Endodermal cell (in vitro differentiated cells): Measurements from ENCODE around the gene TESMIN. TPM values are rescaled to one million over a fixed set of nuclear protein-coding genes. Genes with fewer than 3 reads are reported as not detected.

Experiments used
- DNase-seq: peaks from one replicate; pipeline ENCODE4 v3.0.0-alpha.2; 2017
- H3K27ac ChIP-seq: 2 replicates; pipeline ENCODE4 v1.5.1; 2013; ENCODE audit warnings: mild to moderate bottlenecking, low read depth, low read length, moderate library complexity
- H3K27me3 ChIP-seq: 2 replicates; pipeline ENCODE4 v1.6.1; 2013; ENCODE audit warnings: mild to moderate bottlenecking, low read length, moderate library complexity; ENCODE audit not compliant: insufficient read depth, control insufficient read depth, poor library complexity, severe bottlenecking
- H3K36me3 ChIP-seq: 2 replicates; pipeline ENCODE4 v1.7.0; 2013; ENCODE audit warnings: mild to moderate bottlenecking, low read length, moderate library complexity; ENCODE audit not compliant: control insufficient read depth, insufficient read depth
- H3K4me1 ChIP-seq: one replicate; pipeline ENCODE4 v1.7.0; 2013; ENCODE audit warnings: low read length; ENCODE audit not compliant: control insufficient read depth, insufficient read depth
- H3K4me3 ChIP-seq: 2 replicates; pipeline ENCODE4 v1.5.1; 2013; ENCODE audit warnings: mild to moderate bottlenecking, low read length, moderate library complexity
- H3K9ac ChIP-seq: 2 replicates; pipeline ENCODE4 v1.6.1; 2013; ENCODE audit warnings: mild to moderate bottlenecking, low read length, moderate library complexity; ENCODE audit not compliant: poor library complexity, severe bottlenecking; ENCODE audit errors: extremely low read depth
- H3K9me3 ChIP-seq: 2 replicates; pipeline ENCODE4 v1.6.1; 2013; ENCODE audit warnings: mild to moderate bottlenecking, low read length, moderate library complexity; ENCODE audit not compliant: control insufficient read depth
- H3K27ac Mint-ChIP-seq: 2 replicates; pipeline ENCODE4 v1.8.0; 2020; ENCODE audit warnings: mixed read lengths
- H3K27me3 Mint-ChIP-seq: 2 replicates; pipeline ENCODE4 v1.8.0; 2021; ENCODE audit warnings: mild to moderate bottlenecking, mixed read lengths; ENCODE audit not compliant: insufficient read depth
- H3K36me3 Mint-ChIP-seq: 2 replicates; pipeline ENCODE4 v1.8.0; 2020; ENCODE audit warnings: low read depth, mixed read lengths
- H3K4me1 Mint-ChIP-seq: 2 replicates; pipeline ENCODE4 v1.8.0; 2020; ENCODE audit warnings: mixed read lengths
- H3K4me3 Mint-ChIP-seq: 2 replicates; pipeline ENCODE4 v1.8.0; 2020; ENCODE audit warnings: mild to moderate bottlenecking, moderate library complexity, mixed read lengths
- H3K9me3 Mint-ChIP-seq: 2 replicates; pipeline ENCODE4 v1.8.0; 2020; ENCODE audit warnings: mild to moderate bottlenecking, mixed read lengths
- WGBS, 2 experiments: methylation state at CpG; one replicate each; pipeline versions ENCODE4 v1.1.5 to v1.1.7; 2013; ENCODE audit warnings: missing lambda C conversion rate in 2 of 2, mixed read lengths in 1 of 2; ENCODE audit not compliant: insufficient coverage in 1 of 2, insufficient read length in 1 of 2; 5-methylcytosine and 5-hydroxymethylcytosine counted together
- total RNA-seq, 2 donors: library from RNA; stranded (reverse); fragmentation: NEBNext Ultra II Directional in 1 of 2; extraction: Animal tissue kit (Norgen Biotek cat#: 25700) in 1 of 2; gene quantifications; 2 replicates in 1 of 2; 3 replicates in 1 of 2; pipeline ENCODE4 v1.2.1, GENCODE V29; 2021
- TF ChIP-seq, protein P1 (sequence below): fragments of 200-600 bp; sonication (generic); conservative IDR thresholded peaks from 2 replicates; pipeline ENCODE4 v1.5.0; 2021; ENCODE audit warnings: antibody characterized with exemption, mild to moderate bottlenecking

TESMIN gene
- total RNA-seq, 2 donors from 2014 or later = 53.7 to 68.8 TPM

DNA sequence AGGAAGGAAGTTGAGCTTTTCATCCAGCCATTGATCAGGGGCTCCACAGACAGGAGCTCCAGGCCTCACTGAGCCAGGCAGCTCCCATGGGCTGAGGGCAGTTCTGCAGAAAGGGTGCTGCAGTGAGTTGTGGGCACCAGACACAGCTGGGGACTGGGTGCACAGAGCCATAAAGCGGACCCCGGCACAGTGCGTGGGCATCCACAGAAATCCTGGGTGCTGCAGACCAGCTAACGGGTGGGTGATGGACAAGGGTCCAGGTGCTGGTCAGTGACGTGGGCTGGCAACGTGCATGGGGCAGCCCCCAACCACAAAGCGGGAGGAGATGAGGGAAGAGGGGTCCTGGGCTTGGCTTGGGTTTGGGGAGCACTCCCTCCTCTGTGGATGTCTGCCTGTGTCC lies 86.4 kb downstream of the TESMIN start:
- H3K36me3 Mint-ChIP-seq = no peaks in the 10 kb centered on the region
- Histone ChIP-seq H3K27me3 (no peaks in the 10 kb centered on the region), H3K4me3 (no peak overlapping the region), H3K36me3 (no peaks in the 10 kb centered on the region), H3K4me1 (no peaks in the 10 kb centered on the region), H3K27ac (no peak overlapping the region), H3K9me3 (no peaks in the 10 kb centered on the region), H3K9ac (no peak overlapping the region)
- peaks cover 3% of the 10 kb centered on the region for H3K27me3 Mint-ChIP-seq
- DNase-seq = no peak
- no peaks in the 10 kb centered on the region for H3K4me1 Mint-ChIP-seq
- peaks cover 9% of the 10 kb centered on the region for H3K9me3 Mint-ChIP-seq
- H3K4me3 Mint-ChIP-seq = no peak overlapping the region
- no peak overlapping the region for H3K27ac Mint-ChIP-seq
- TF ChIP-seq, protein P1, sequence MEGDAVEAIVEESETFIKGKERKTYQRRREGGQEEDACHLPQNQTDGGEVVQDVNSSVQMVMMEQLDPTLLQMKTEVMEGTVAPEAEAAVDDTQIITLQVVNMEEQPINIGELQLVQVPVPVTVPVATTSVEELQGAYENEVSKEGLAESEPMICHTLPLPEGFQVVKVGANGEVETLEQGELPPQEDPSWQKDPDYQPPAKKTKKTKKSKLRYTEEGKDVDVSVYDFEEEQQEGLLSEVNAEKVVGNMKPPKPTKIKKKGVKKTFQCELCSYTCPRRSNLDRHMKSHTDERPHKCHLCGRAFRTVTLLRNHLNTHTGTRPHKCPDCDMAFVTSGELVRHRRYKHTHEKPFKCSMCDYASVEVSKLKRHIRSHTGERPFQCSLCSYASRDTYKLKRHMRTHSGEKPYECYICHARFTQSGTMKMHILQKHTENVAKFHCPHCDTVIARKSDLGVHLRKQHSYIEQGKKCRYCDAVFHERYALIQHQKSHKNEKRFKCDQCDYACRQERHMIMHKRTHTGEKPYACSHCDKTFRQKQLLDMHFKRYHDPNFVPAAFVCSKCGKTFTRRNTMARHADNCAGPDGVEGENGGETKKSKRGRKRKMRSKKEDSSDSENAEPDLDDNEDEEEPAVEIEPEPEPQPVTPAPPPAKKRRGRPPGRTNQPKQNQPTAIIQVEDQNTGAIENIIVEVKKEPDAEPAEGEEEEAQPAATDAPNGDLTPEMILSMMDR = no peak
- WGBS, 2 experiments = 97 to 100% methylated on average over 3 to 7 of the region's 7 CpGs

DNA sequence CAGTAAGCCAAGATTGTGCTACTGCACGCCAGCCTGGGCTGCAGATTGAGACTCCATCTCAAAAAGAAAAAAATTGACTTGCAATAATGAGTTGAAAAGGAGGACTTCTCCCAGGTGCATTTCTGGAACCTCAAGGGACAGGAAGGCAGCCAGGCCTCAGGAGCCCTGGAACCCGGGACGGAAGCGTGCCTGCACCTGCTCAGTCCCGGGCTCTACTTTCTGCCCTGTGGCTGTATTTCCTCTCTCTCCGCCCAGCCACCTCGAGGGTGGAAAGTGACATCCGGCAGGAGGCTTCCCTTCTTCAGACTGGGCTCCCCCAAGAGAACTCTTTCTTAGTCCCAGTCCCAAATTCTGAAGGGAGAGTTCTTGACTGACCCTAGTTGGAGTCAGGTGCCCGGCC lies 87.2 kb downstream of the TESMIN start:
- WGBS, 2 experiments = 93 to 99% methylated on average over 7 to 9 of the region's 9 CpGs
- H3K27me3 Mint-ChIP-seq = peaks cover 3% of the 10 kb centered on the region

GRCh38 chr11:68663482-68664010 lies 87.8 kb downstream of the TESMIN start:
- Mint-ChIP-seq H3K4me1 (no peaks in the 10 kb centered on the region), H3K9me3 (peaks cover 9% of the 10 kb centered on the region), H3K4me3 (no peak overlapping the region), H3K27ac (no peak overlapping the region), H3K36me3 (no peaks in the 10 kb centered on the region), H3K27me3 (peaks cover 3% of the 10 kb centered on the region)
- no peak overlapping the region for H3K9ac ChIP-seq
- DNase-seq = no peak
- 93 to 97% methylated on average over 11 to 18 of the region's 18 CpGs for WGBS, 2 experiments
- no peaks in the 10 kb centered on the region for H3K27me3 ChIP-seq
- H3K36me3 ChIP-seq = no peaks in the 10 kb centered on the region
- TF ChIP-seq, protein P1 = no peak
- no peak overlapping the region for H3K27ac ChIP-seq
- H3K4me1 ChIP-seq = no peaks in the 10 kb centered on the region
- H3K9me3 ChIP-seq = no peaks in the 10 kb centered on the region
- H3K4me3 ChIP-seq = no peak overlapping the region

More for the DNA sequence above, 87.2 kb downstream of the TESMIN start:
- Mint-ChIP-seq H3K4me1 (no peaks in the 10 kb centered on the region), H3K27ac (no peak overlapping the region), H3K36me3 (no peaks in the 10 kb centered on the region), H3K9me3 (peaks cover 9% of the 10 kb centered on the region), H3K4me3 (no peak overlapping the region)
- TF ChIP-seq, protein P1 = no peak
- Histone ChIP-seq H3K9me3 (no peaks in the 10 kb centered on the region), H3K27ac (no peak overlapping the region), H3K9ac (no peak overlapping the region), H3K36me3 (no peaks in the 10 kb centered on the region), H3K4me1 (no peaks in the 10 kb centered on the region), H3K27me3 (no peaks in the 10 kb centered on the region), H3K4me3 (no peak overlapping the region)
- no peak for DNase-seq
